Endothelial cell of umbilical vein (primary cell): ENCODE data around the gene NLRP5. TPM values are rescaled to one million over a fixed set of nuclear protein-coding genes. Genes with fewer than 3 reads are reported as not detected.

Source experiments
- BruUV-seq: library from RNA; stranded (reverse); fragments of 400-500 nt; replicated peaks from 2 replicates; lab custom pipeline; 2021; lab: Mats Ljungman, UMichigan
- CTCF ChIA-PET: fragments of 300-600, 350-600 bp; sonication (Branson Sonifier 250); formaldehyde crosslinking; loops from one replicate; lab custom pipeline; 2021; ENCODE audit warnings: antibody characterized with exemption, inconsistent platforms; lab: Charles Lee
- POLR2A ChIA-PET: fragments of 300-600, 350-600 bp; sonication (Branson Sonifier 250); formaldehyde crosslinking; loops from one replicate; lab custom pipeline; 2021; ENCODE audit warnings: antibody characterized with exemption, inconsistent platforms; lab: Charles Lee
- DNase-seq: peaks from one replicate; pipeline ENCODE4 v3.0.0-alpha.2; 2011; ENCODE audit warnings: low read depth, low spot score
- FAIRE-seq: peaks from 2 replicates; lab custom pipeline; 2011; peaks lifted over from hg19 to GRCh38; lab: Jason Lieb, UNC
- H2AFZ ChIP-seq: 2 replicates; pipeline ENCODE4 v1.6.0; 2012; ENCODE audit warnings: low read depth, low read length, control low read depth, inconsistent platforms
- H3K27ac ChIP-seq: 2 replicates; pipeline ENCODE4 v1.5.1; 2011; ENCODE audit warnings: low read depth, mild to moderate bottlenecking, control low read depth, low read length, moderate library complexity; ENCODE audit not compliant: insufficient read depth
- H3K27me3 ChIP-seq, 2 experiments: 2 replicates each; pipeline versions ENCODE4 v1.6.0 to v1.6.1; 2011; ENCODE audit warnings: low read length in 2 of 2, mixed read lengths in 1 of 2; ENCODE audit not compliant: control insufficient read depth in 2 of 2, insufficient read depth in 2 of 2
- H3K36me3 ChIP-seq, 2 experiments: 2 replicates in 1 of 2; 3 replicates in 1 of 2; pipeline ENCODE4 v1.5.1; 2011; ENCODE audit warnings: low read length in 2 of 2, mild to moderate bottlenecking in 1 of 2, moderate library complexity in 1 of 2; ENCODE audit not compliant: control insufficient read depth in 2 of 2, insufficient read depth in 2 of 2; ENCODE audit errors: extremely low read depth in 1 of 2
- H3K4me1 ChIP-seq: 3 replicates; pipeline ENCODE4 v1.5.1; 2011; ENCODE audit warnings: mild to moderate bottlenecking, low read length; ENCODE audit not compliant: control insufficient read depth, insufficient read depth; ENCODE audit errors: extremely low read depth
- H3K4me2 ChIP-seq: 2 replicates; pipeline ENCODE4 v1.6.1; 2011; ENCODE audit warnings: low read length, control low read depth, mixed read lengths; ENCODE audit not compliant: insufficient read depth
- H3K4me3 ChIP-seq, 3 experiments: fragments of 200-600 bp in 1 of 3; sonication (generic), shearing (Covaris generic) in 1 of 3; replicated peaks in 1 of 3; 2 replicates each; pipeline ENCODE4 v1.5.1; 2011 to 2016; ENCODE audit warnings: control low read depth in 3 of 3, low read length in 3 of 3, mild to moderate bottlenecking in 2 of 3, inconsistent platforms in 1 of 3, low read depth in 1 of 3, moderate library complexity in 1 of 3; ENCODE audit not compliant: insufficient read depth in 1 of 3
- H3K79me2 ChIP-seq: 2 replicates; pipeline ENCODE4 v1.6.0; 2012; ENCODE audit warnings: low read length, inconsistent platforms; ENCODE audit not compliant: control insufficient read depth, insufficient read depth
- H3K9ac ChIP-seq: replicated peaks from 2 replicates; pipeline ENCODE3; 2011; ENCODE audit warnings: low read length, control low read depth; ENCODE audit not compliant: insufficient read depth; ENCODE audit errors: extremely low read depth
- H3K9me1 ChIP-seq: replicated peaks from 3 replicates; pipeline ENCODE4 v1.6.0; 2011; ENCODE audit warnings: mild to moderate bottlenecking, low read length; ENCODE audit not compliant: control insufficient read depth, insufficient read depth; ENCODE audit errors: extremely low read depth
- H3K9me3 ChIP-seq: replicated peaks from 2 replicates; pipeline ENCODE4 v1.5.1; 2012; ENCODE audit warnings: low read length, inconsistent platforms; ENCODE audit not compliant: control insufficient read depth, insufficient read depth
- H4K20me1 ChIP-seq: replicated peaks from 2 replicates; pipeline ENCODE3; 2011; ENCODE audit warnings: mild to moderate bottlenecking, low read length; ENCODE audit not compliant: control insufficient read depth, insufficient read depth; ENCODE audit errors: extremely low read depth
- CTCF ChIP-seq, 2 donors: IDR thresholded peaks; 1 replicate in 1 of 2; 2 replicates in 1 of 2; pipeline ENCODE4 v1.5.1; 2011; ENCODE audit warnings: low read length in 2 of 2, mild to moderate bottlenecking in 2 of 2, moderate library complexity in 2 of 2, control low read depth in 1 of 2, inconsistent platforms in 1 of 2, low read depth in 1 of 2; ENCODE audit not compliant: insufficient read depth in 1 of 2; ENCODE audit errors: extremely low read depth in 1 of 2
- EZH2 ChIP-seq: IDR thresholded peaks from 2 replicates; pipeline ENCODE4 v1.6.1; 2012; ENCODE audit warnings: borderline replicate concordance, low read depth, mild to moderate bottlenecking, moderate library complexity, low read length, inconsistent platforms; ENCODE audit not compliant: severe bottlenecking
- FOS ChIP-seq: IDR thresholded peaks from 2 replicates; pipeline ENCODE4 v1.6.1; 2011; ENCODE audit warnings: mild to moderate bottlenecking, low read length, moderate library complexity, borderline replicate concordance; ENCODE audit not compliant: insufficient read depth
- GATA2 ChIP-seq: IDR thresholded peaks from 2 replicates; pipeline ENCODE4 v1.7.0; 2011; ENCODE audit warnings: low read depth, mild to moderate bottlenecking, moderate library complexity, mixed read lengths, low read length; ENCODE audit not compliant: insufficient read length, insufficient read depth
- JUN ChIP-seq: IDR thresholded peaks from 2 replicates; pipeline ENCODE4 v1.6.1; 2011; ENCODE audit warnings: borderline replicate concordance, low read depth; ENCODE audit not compliant: insufficient read length, insufficient read depth
- MAX ChIP-seq: IDR thresholded peaks from 2 replicates; pipeline ENCODE4 v1.6.1; 2011; ENCODE audit not compliant: insufficient read depth, insufficient read length
- MYC ChIP-seq: IDR thresholded peaks from one replicate; pipeline ENCODE4 v1.6.1; 2011; ENCODE audit warnings: mild to moderate bottlenecking, low read depth, low read length
- POLR2A ChIP-seq: IDR thresholded peaks from 2 replicates; pipeline ENCODE4 v1.6.1; 2012; ENCODE audit warnings: low read depth, mild to moderate bottlenecking, control low read depth, low read length
- POLR2AphosphoS5 ChIP-seq: IDR thresholded peaks from 2 replicates; pipeline ENCODE4 v1.6.1; 2012; ENCODE audit warnings: low read depth, mild to moderate bottlenecking, control low read depth, low read length, moderate library complexity; ENCODE audit not compliant: insufficient read depth
- dilution Hi-C: fragments of 300-500 bp; cut with MboI; formaldehyde crosslinking; loops from one replicate; pipeline ENCODE4 v1.15.0; 2019; ENCODE audit warnings: low sequenced_read_pairs; ENCODE audit not compliant: extremely low pct_ligation_motif_present
- intact Hi-C: fragments of 100-400 bp; cut with micrococcal nuclease; formaldehyde crosslinking; loops from one replicate; pipeline ENCODE4 v1.10.0; 2022
- polyA plus RNA-seq, 4 experiments: library from polyadenylated mRNA; depleted of rRNA in 3 of 4; stranded (reverse) in 3 of 4; unstranded in 1 of 4; fragments of >200 nt; gene quantifications; 2 replicates each; pipeline versions ENCODE4 v1.2.1 to v1.2.3, GENCODE V29; 2011 to 2012; ENCODE audit warnings: missing spikeins in 1 of 4
- total RNA-seq: library from RNA; stranded (reverse); gene quantifications from 2 replicates; pipeline ENCODE4 v1.2.3, GENCODE V29; 2021

NLRP5 gene
- total and polyA plus RNA-seq, 2 donors (not counting 3 experiments of a cell fraction or from before 2014, with no cell fraction given): not detected

GRCh38 chr19:55993492-55993891 is 6.9 kb downstream of the NLRP5 start:
- no peak for DNase-seq

More at GRCh38 chr19:55993492-55993891, 6.9 kb downstream of the NLRP5 start:
- Histone ChIP-seq H2AFZ (no peak overlapping the region), H3K9me3 (no peaks in the 10 kb centered on the region), H3K36me3 (no peaks in the 10 kb centered on the region), H3K4me3 (no peak overlapping the region), H3K9me1 (no peaks in the 10 kb centered on the region), H3K4me2 (no peak overlapping the region), H3K27me3 (no peaks in the 10 kb centered on the region), H3K79me2 (no peaks in the 10 kb centered on the region), H3K4me1 (no peaks in the 10 kb centered on the region), H3K27ac (no peak overlapping the region), H3K9ac (no peak overlapping the region), H4K20me1 (no peaks in the 10 kb centered on the region)
- TF ChIP-seq CTCF (IDR thresholded peaks at IDR 0.05; ENCODE audit: extremely low read depth in 1 of 2, insufficient read depth in 1 of 2, low read depth in 1 of 2, low read length in 2 of 2) (no peak), POLR2AphosphoS5 (no peak), JUN (no peak), EZH2 (no peak), MAX (no peak), MYC (no peak), FOS (no peak), POLR2A (no peak), GATA2 (no peak)
- intact Hi-C loops: no loop called here
- no TSS peak for BruUV-seq
- FAIRE-seq: no peak
- CTCF ChIA-PET: no interaction called here
- POLR2A ChIA-PET: no interaction called here
- dilution Hi-C loops: no loop called here
